ENCODE measurements around the gene VARS2.

GRCh38 chr6:30932665-30933365 is 18.8 kb downstream of the VARS2 start:
- TF ChIP-seq CTCF (IDR thresholded peaks at IDR 0.05) (no peak), POLR2A (IDR thresholded peaks at IDR 0.05) (no peak)

Measured in Peyer's patch (tissue), 4 donors.